ENCODE results near the gene MRPL45.

- TF ChIP-seq GATA3 (IDR thresholded peaks at IDR 0.05; ENCODE audit: low read depth, low read length), result no peak
- TF ChIP-seq GATA2 (IDR thresholded peaks at IDR 0.05; ENCODE audit: low read depth, low read length), result no peak
Measured at GRCh38 chr17:38358586-38359513, 61.9 kb downstream of the MRPL45 start.
